HG03175 (cell line): ENCODE measurements around the gene LDAH.

Experiments used
- ATAC-seq: cut with Tn5 transposase; IDR thresholded peaks from one replicate; pipeline ENCODE4 v1.9.1; 2021; ENCODE audit warnings: mild to moderate bottlenecking, moderate library complexity; ENCODE audit not compliant: unreplicated experiment

Gene LDAH

GRCh38 chr2:20781656-20782265, 41.1 kb downstream of the LDAH start:
- ATAC-seq: peak; percentile 81

- no peak for ATAC-seq
Observed at GRCh38 chr2:20771299-20771698, 51.6 kb downstream of the LDAH start.

GRCh38 chr2:20766798-20767644, 55.9 kb downstream of the LDAH start:
- ATAC-seq: no peak

GRCh38 chr2:20766213-20766612, 56.7 kb downstream of the LDAH start:
- ATAC-seq: no peak

- no peak for ATAC-seq
Observed at GRCh38 chr2:20762945-20763683, 59.8 kb downstream of the LDAH start.

GRCh38 chr2:20759487-20759886, 63.4 kb downstream of the LDAH start:
- ATAC-seq: no peak

GRCh38 chr2:20758997-20759396, 63.9 kb downstream of the LDAH start:
- ATAC-seq: peak; percentile 90

GRCh38 chr2:20757405-20758090, 65.4 kb downstream of the LDAH start:
- ATAC-seq: no peak

GRCh38 chr2:20755132-20755800, 67.6 kb downstream of the LDAH start:
- ATAC-seq: no peak

- no peak for ATAC-seq
Observed at GRCh38 chr2:20752293-20752692, 70.6 kb downstream of the LDAH start.

GRCh38 chr2:20747317-20747716, 75.6 kb downstream of the LDAH start:
- ATAC-seq: no peak

- no peak for ATAC-seq
Observed at GRCh38 chr2:20745924-20746555, 76.9 kb downstream of the LDAH start.

GRCh38 chr2:20744366-20745335, 78.2 kb downstream of the LDAH start:
- peak; percentile 94 for ATAC-seq

GRCh38 chr2:20738772-20739171, 84.1 kb downstream of the LDAH start:
- ATAC-seq: no peak

- peak; percentile 95 for ATAC-seq
Observed at GRCh38 chr2:20737505-20737904, 85.4 kb downstream of the LDAH start.

- ATAC-seq: no peak
Observed at GRCh38 chr2:20728114-20728758, 94.7 kb downstream of the LDAH start.

GRCh38 chr2:20726913-20727312, 96.0 kb downstream of the LDAH start:
- no peak for ATAC-seq

GRCh38 chr2:20725782-20726181, 97.1 kb downstream of the LDAH start:
- no peak for ATAC-seq
